HEK293 (cell line): ENCODE data around the gene HEPACAM2.

Experiments used
- CTCF ChIA-PET: fragments of 350-600 bp; formaldehyde crosslinking; extraction: SDS; loops from one replicate; lab custom pipeline; 2021; ENCODE audit warnings: antibody characterized with exemption; lab: Yijun Ruan, JAX
- POLR2A ChIA-PET: fragments of 300-600 bp; formaldehyde crosslinking; extraction: SDS; loops from one replicate; lab custom pipeline; 2020; ENCODE audit warnings: antibody characterized with exemption, inconsistent platforms; lab: Yijun Ruan, JAX
- H3K27ac ChIP-seq: fragments of 200-500 bp; sonication (Bioruptor generic); 2 replicates; pipeline ENCODE4 v1.5.1; 2014; ENCODE audit warnings: low read depth, low read length, control low read depth, inconsistent platforms; ENCODE audit errors: extremely low read depth
- H3K36me3 ChIP-seq, 2 experiments: fragments of 200-500 bp in 1 of 2; sonication (Bioruptor generic) in 1 of 2; 1 replicate in 1 of 2; 2 replicates in 1 of 2; pipeline ENCODE4 v1.5.1; 2014 to 2017; ENCODE audit warnings: inconsistent platforms in 2 of 2, low read length in 2 of 2; ENCODE audit not compliant: control insufficient read depth in 2 of 2, insufficient read depth in 1 of 2
- H3K4me1 ChIP-seq: fragments of 200-500 bp; sonication (Bioruptor generic); 2 replicates; pipeline ENCODE4 v1.5.1; 2014; ENCODE audit warnings: mild to moderate bottlenecking, low read length, inconsistent platforms; ENCODE audit not compliant: control insufficient read depth, insufficient read depth
- H3K4me3 ChIP-seq: 2 replicates; pipeline ENCODE4 v1.5.1; 2011; ENCODE audit warnings: low read depth, mild to moderate bottlenecking, control low read depth, low read length, moderate library complexity
- H3K9me3 ChIP-seq: fragments of 200-500 bp; sonication (Bioruptor generic); 2 replicates; pipeline ENCODE4 v1.5.1; 2014; ENCODE audit warnings: low read depth, low read length, inconsistent platforms; ENCODE audit not compliant: control insufficient read depth, insufficient read depth
- IKZF3 ChIP-seq: fragments of 450-650 bp; IDR thresholded peaks from 2 replicates; pipeline ENCODE4 v1.5.0; 2018; ENCODE audit warnings: missing biosample characterization, mild to moderate bottlenecking, missing genetic modification characterization, moderate library complexity
- OVOL3 ChIP-seq: fragments of 450-650 bp; formaldehyde crosslinking; IDR thresholded peaks from 2 replicates; pipeline ENCODE4 v1.5.1; 2016; ENCODE audit warnings: missing biosample characterization, missing genetic modification characterization
- YY2 ChIP-seq: fragments of 450-650 bp; formaldehyde crosslinking; IDR thresholded peaks from 2 replicates; pipeline ENCODE4 v1.5.1; 2016; ENCODE audit warnings: missing biosample characterization, missing genetic modification characterization
- ZNF138 ChIP-seq: fragments of 450-650 bp; formaldehyde crosslinking; IDR thresholded peaks from 2 replicates; pipeline ENCODE4 v1.5.1; 2016; ENCODE audit warnings: missing biosample characterization, missing genetic modification characterization, borderline replicate concordance
- ZNF16 ChIP-seq: fragments of 450-650 bp; formaldehyde crosslinking; IDR thresholded peaks from 2 replicates; pipeline ENCODE4 v1.5.1; 2016; ENCODE audit warnings: low read depth, missing biosample characterization, missing genetic modification characterization
- ZNF211 ChIP-seq: fragments of 450-650 bp; formaldehyde crosslinking; IDR thresholded peaks from 2 replicates; pipeline ENCODE4 v1.5.1; 2016; ENCODE audit warnings: low read depth, missing biosample characterization, missing genetic modification characterization
- ZNF239 ChIP-seq: fragments of 450-650 bp; formaldehyde crosslinking; IDR thresholded peaks from 2 replicates; pipeline ENCODE4 v1.5.1; 2016; ENCODE audit warnings: missing biosample characterization, missing genetic modification characterization
- ZNF274 ChIP-seq, 2 experiments: fragments of 200-500 bp in 1 of 2; fragments of 450-650 bp in 1 of 2; sonication (Bioruptor generic) in 1 of 2; formaldehyde crosslinking in 1 of 2; IDR thresholded peaks; 2 replicates each; pipeline versions ENCODE4 v1.5.1 to v1.6.1; 2014 to 2016; ENCODE audit warnings: borderline replicate concordance in 1 of 2, inconsistent platforms in 1 of 2, low read length in 1 of 2, missing biosample characterization in 1 of 2, missing genetic modification characterization in 1 of 2
- ZNF292 ChIP-seq: fragments of 450-650 bp; formaldehyde crosslinking; IDR thresholded peaks from 2 replicates; pipeline ENCODE4 v1.5.1; 2016; ENCODE audit warnings: low read depth, missing biosample characterization, missing genetic modification characterization, borderline replicate concordance
- ZNF341 ChIP-seq: fragments of 450-650 bp; formaldehyde crosslinking; IDR thresholded peaks from 2 replicates; pipeline ENCODE4; 2016; ENCODE audit warnings: low read depth, missing biosample characterization, missing genetic modification characterization
- ZNF366 ChIP-seq: fragments of 450-650 bp; formaldehyde crosslinking; conservative IDR thresholded peaks from 2 replicates; pipeline ENCODE4 v1.5.1; 2016; ENCODE audit warnings: missing biosample characterization, missing genetic modification characterization
- ZNF530 ChIP-seq: fragments of 450-650 bp; formaldehyde crosslinking; IDR thresholded peaks from 2 replicates; pipeline ENCODE4 v1.5.1; 2016; ENCODE audit warnings: low read depth, missing biosample characterization, missing genetic modification characterization
- ZNF555 ChIP-seq: fragments of 450-650 bp; formaldehyde crosslinking; conservative IDR thresholded peaks from 2 replicates; pipeline ENCODE4 v1.5.1; 2017; ENCODE audit warnings: missing biosample characterization, mild to moderate bottlenecking, missing genetic modification characterization, inconsistent platforms
- ZNF561 ChIP-seq: fragments of 450-650 bp; IDR thresholded peaks from 2 replicates; pipeline ENCODE4 v1.5.1; 2018; ENCODE audit warnings: missing biosample characterization, missing genetic modification characterization, borderline replicate concordance
- ZNF664 ChIP-seq: fragments of 450-650 bp; formaldehyde crosslinking; IDR thresholded peaks from 2 replicates; pipeline ENCODE4 v1.5.1; 2016; ENCODE audit warnings: missing biosample characterization, missing genetic modification characterization
- ZNF747 ChIP-seq: fragments of 450-650 bp; formaldehyde crosslinking; IDR thresholded peaks from 2 replicates; pipeline ENCODE4 v1.5.1; 2016; ENCODE audit warnings: missing biosample characterization, missing genetic modification characterization
- ZNF76 ChIP-seq: fragments of 450-650 bp; formaldehyde crosslinking; IDR thresholded peaks from 2 replicates; pipeline ENCODE4; 2016; ENCODE audit warnings: low read depth, missing biosample characterization, missing genetic modification characterization, borderline replicate concordance
- TF ChIP-seq, protein P1 (sequence below): fragments of 450-650 bp; formaldehyde crosslinking; IDR thresholded peaks from 2 replicates; pipeline ENCODE4 v1.5.1; 2016; ENCODE audit warnings: missing biosample characterization, missing genetic modification characterization
- TF ChIP-seq, protein P2 (sequence below): fragments of 450-650 bp; IDR thresholded peaks from 2 replicates; pipeline ENCODE4 v1.5.1; 2018; ENCODE audit warnings: missing biosample characterization, missing genetic modification characterization
- TF ChIP-seq, protein P3 (sequence below): fragments of 450-650 bp; formaldehyde crosslinking; IDR thresholded peaks from 2 replicates; pipeline ENCODE4 v1.5.1; 2016; ENCODE audit warnings: missing biosample characterization, missing genetic modification characterization, low read depth
- TF ChIP-seq, protein P4 (sequence below): fragments of 450-650 bp; formaldehyde crosslinking; IDR thresholded peaks from 2 replicates; pipeline ENCODE4 v1.5.1; 2016; ENCODE audit warnings: missing biosample characterization, missing genetic modification characterization

Gene HEPACAM2

GRCh38 chr7:93239824-93240223 lies 13.6 kb upstream of the HEPACAM2 start:
- ChIA-PET CTCF (interaction anchor here (0.6 to 3.4 kb wide), 4 partner anchors 11 to 561 kb away, joined by 3 to 19 read pairs (median 4); no protein-coding TSS in a partner anchor), POLR2A (no interaction called here)
- Histone ChIP-seq H3K4me3 (no peak overlapping the region), H3K27ac (no peak overlapping the region), H3K4me1 (no peaks in the 10 kb centered on the region), H3K9me3 (no peaks in the 10 kb centered on the region), H3K36me3 (no peaks in the 10 kb centered on the region)
- TF ChIP-seq, protein P1, sequence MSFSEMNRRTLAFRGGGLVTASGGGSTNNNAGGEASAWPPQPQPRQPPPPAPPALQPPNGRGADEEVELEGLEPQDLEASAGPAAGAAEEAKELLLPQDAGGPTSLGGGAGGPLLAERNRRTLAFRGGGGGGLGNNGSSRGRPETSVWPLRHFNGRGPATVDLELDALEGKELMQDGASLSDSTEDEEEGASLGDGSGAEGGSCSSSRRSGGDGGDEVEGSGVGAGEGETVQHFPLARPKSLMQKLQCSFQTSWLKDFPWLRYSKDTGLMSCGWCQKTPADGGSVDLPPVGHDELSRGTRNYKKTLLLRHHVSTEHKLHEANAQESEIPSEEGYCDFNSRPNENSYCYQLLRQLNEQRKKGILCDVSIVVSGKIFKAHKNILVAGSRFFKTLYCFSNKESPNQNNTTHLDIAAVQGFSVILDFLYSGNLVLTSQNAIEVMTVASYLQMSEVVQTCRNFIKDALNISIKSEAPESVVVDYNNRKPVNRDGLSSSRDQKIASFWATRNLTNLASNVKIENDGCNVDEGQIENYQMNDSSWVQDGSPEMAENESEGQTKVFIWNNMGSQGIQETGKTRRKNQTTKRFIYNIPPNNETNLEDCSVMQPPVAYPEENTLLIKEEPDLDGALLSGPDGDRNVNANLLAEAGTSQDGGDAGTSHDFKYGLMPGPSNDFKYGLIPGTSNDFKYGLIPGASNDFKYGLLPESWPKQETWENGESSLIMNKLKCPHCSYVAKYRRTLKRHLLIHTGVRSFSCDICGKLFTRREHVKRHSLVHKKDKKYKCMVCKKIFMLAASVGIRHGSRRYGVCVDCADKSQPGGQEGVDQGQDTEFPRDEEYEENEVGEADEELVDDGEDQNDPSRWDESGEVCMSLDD (tag by site-specific recombination), result no peak
- no peak for TF ChIP-seq ZNF138
- TF ChIP-seq ZNF211 (tag by site-specific recombination), result no peak

- no peak for TF ChIP-seq ZNF555 (tag by site-specific recombination)
- no peak for TF ChIP-seq ZNF274 (IDR thresholded peaks at IDR 0.05; ENCODE audit: low read length)
- TF ChIP-seq ZNF274 (tag by site-specific recombination; IDR thresholded peaks at IDR 0.05; ENCODE audit: borderline replicate concordance), result no peak
- no peak for TF ChIP-seq OVOL3 (tag by site-specific recombination)
- TF ChIP-seq ZNF366 (tag by site-specific recombination), result no peak
- TF ChIP-seq ZNF211 (tag by site-specific recombination), result no peak
- TF ChIP-seq ZNF16 (tag by site-specific recombination), result no peak
- TF ChIP-seq ZNF292 (tag by site-specific recombination), result no peak
- no peak for TF ChIP-seq YY2 (tag by site-specific recombination)
- Histone ChIP-seq H3K9me3 (no peaks in the 10 kb centered on the region), H3K4me1 (no peaks in the 10 kb centered on the region), H3K4me3 (no peak overlapping the region), H3K36me3 (no peaks in the 10 kb centered on the region), H3K27ac (no peak overlapping the region)
- POLR2A ChIA-PET, result no interaction called here
- CTCF ChIA-PET, result no interaction called here
Measured at GRCh38 chr7:93238748-93239147, 12.5 kb upstream of the HEPACAM2 start.

GRCh38 chr7:93238131-93238530 lies 11.9 kb upstream of the HEPACAM2 start:
- Histone ChIP-seq H3K36me3 (no peaks in the 10 kb centered on the region), H3K27ac (no peak overlapping the region), H3K4me3 (no peak overlapping the region), H3K4me1 (no peaks in the 10 kb centered on the region), H3K9me3 (no peaks in the 10 kb centered on the region)
- TF ChIP-seq, protein P2, sequence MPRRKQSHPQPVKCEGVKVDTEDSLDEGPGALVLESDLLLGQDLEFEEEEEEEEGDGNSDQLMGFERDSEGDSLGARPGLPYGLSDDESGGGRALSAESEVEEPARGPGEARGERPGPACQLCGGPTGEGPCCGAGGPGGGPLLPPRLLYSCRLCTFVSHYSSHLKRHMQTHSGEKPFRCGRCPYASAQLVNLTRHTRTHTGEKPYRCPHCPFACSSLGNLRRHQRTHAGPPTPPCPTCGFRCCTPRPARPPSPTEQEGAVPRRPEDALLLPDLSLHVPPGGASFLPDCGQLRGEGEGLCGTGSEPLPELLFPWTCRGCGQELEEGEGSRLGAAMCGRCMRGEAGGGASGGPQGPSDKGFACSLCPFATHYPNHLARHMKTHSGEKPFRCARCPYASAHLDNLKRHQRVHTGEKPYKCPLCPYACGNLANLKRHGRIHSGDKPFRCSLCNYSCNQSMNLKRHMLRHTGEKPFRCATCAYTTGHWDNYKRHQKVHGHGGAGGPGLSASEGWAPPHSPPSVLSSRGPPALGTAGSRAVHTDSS, result no peak
- TF ChIP-seq, protein P3, sequence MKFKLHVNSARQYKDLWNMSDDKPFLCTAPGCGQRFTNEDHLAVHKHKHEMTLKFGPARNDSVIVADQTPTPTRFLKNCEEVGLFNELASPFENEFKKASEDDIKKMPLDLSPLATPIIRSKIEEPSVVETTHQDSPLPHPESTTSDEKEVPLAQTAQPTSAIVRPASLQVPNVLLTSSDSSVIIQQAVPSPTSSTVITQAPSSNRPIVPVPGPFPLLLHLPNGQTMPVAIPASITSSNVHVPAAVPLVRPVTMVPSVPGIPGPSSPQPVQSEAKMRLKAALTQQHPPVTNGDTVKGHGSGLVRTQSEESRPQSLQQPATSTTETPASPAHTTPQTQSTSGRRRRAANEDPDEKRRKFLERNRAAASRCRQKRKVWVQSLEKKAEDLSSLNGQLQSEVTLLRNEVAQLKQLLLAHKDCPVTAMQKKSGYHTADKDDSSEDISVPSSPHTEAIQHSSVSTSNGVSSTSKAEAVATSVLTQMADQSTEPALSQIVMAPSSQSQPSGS (tag by site-specific recombination), result no peak
- TF ChIP-seq ZNF561 (tag by site-specific recombination) (no peak), ZNF747 (tag by site-specific recombination) (no peak), ZNF530 (tag by site-specific recombination) (no peak), IKZF3 (tag by site-specific recombination) (no peak), ZNF76 (tag by site-specific recombination) (no peak), ZNF239 (no peak), ZNF341 (tag by site-specific recombination) (no peak), ZNF664 (tag by site-specific recombination) (no peak)
- TF ChIP-seq, protein P4, sequence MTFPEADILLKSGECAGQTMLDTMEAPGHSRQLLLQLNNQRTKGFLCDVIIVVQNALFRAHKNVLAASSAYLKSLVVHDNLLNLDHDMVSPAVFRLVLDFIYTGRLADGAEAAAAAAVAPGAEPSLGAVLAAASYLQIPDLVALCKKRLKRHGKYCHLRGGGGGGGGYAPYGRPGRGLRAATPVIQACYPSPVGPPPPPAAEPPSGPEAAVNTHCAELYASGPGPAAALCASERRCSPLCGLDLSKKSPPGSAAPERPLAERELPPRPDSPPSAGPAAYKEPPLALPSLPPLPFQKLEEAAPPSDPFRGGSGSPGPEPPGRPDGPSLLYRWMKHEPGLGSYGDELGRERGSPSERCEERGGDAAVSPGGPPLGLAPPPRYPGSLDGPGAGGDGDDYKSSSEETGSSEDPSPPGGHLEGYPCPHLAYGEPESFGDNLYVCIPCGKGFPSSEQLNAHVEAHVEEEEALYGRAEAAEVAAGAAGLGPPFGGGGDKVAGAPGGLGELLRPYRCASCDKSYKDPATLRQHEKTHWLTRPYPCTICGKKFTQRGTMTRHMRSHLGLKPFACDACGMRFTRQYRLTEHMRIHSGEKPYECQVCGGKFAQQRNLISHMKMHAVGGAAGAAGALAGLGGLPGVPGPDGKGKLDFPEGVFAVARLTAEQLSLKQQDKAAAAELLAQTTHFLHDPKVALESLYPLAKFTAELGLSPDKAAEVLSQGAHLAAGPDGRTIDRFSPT, result no peak
- POLR2A ChIA-PET, result no interaction called here
- CTCF ChIA-PET, result no interaction called here
